Esophagus muscularis mucosa (tissue), 4 donors: ENCODE results near the gene LRR1. TPM values are rescaled to one million over a fixed set of nuclear protein-coding genes. Genes with fewer than 3 reads are reported as not detected.
"Not testable (repeated sequence)": the region's sequence is repeated elsewhere in the genome, so short reads cannot be mapped to it uniquely, and the experiment has no call there.

ENCODE experiments used
- DNase-seq: peaks from one replicate; pipeline ENCODE4 v3.0.0-alpha.2; 2017; ENCODE audit errors: extremely low spot score
- H3K27ac ChIP-seq, 4 donors: fragments of 200-600 bp; sonication (generic); replicated peaks in 1 of 4; 1 replicate in 3 of 4; 2 replicates in 1 of 4; pipeline ENCODE4 v1.5.1; 2016 to 2019; ENCODE audit warnings: mild to moderate bottlenecking in 1 of 4
- H3K27me3 ChIP-seq, 4 donors: fragments of 200-600 bp; sonication (generic); one replicate each; pipeline versions ENCODE4 v1.5.1 to v1.6.0; 2016 to 2019
- H3K36me3 ChIP-seq, 4 donors: fragments of 200-600 bp; sonication (generic); one replicate each; pipeline ENCODE4 v1.5.1; 2016 to 2019
- H3K4me1 ChIP-seq, 4 donors: fragments of 200-600 bp; sonication (generic); one replicate each; pipeline ENCODE4 v1.5.1; 2016 to 2019
- H3K4me3 ChIP-seq, 4 donors: fragments of 200-600 bp; sonication (generic); 1 replicate in 2 of 4; 2 replicates in 2 of 4; pipeline ENCODE4 v1.5.1; 2016 to 2019; ENCODE audit warnings: mild to moderate bottlenecking in 4 of 4, moderate library complexity in 1 of 4
- H3K9me3 ChIP-seq, 4 donors: fragments of 200-600 bp; sonication (generic); 1 replicate in 3 of 4; 2 replicates in 1 of 4; pipeline ENCODE4 v1.5.1; 2016 to 2019
- EP300 ChIP-seq: sonication (generic); formaldehyde crosslinking; IDR thresholded peaks from one replicate; pipeline ENCODE4 v1.6.1; 2017; ENCODE audit warnings: antibody characterized with exemption
- POLR2A ChIP-seq: fragments of 450-650 bp; IDR thresholded peaks from one replicate; pipeline ENCODE4 v1.6.1; 2017; ENCODE audit warnings: antibody characterized with exemption, moderate library complexity, mild to moderate bottlenecking, low read depth
- POLR2AphosphoS5 ChIP-seq, 2 donors: sonication (generic); formaldehyde crosslinking; IDR thresholded peaks; one replicate each; pipeline ENCODE4 v1.6.1; 2017; ENCODE audit warnings: antibody characterized with exemption in 2 of 2
- WGBS: methylation state at CpG from one replicate; pipeline ENCODE4 v1.1.5; 2018; 5-methylcytosine and 5-hydroxymethylcytosine counted together
- intact Hi-C: fragments of 100-400 bp; cut with DNase I; formaldehyde crosslinking; loops from one replicate; pipeline ENCODE4 v1.15.1; 2023
- small RNA-seq, 3 donors: library from RNA; depleted of rRNA; stranded (forward); fragments of <200 nt; gene quantifications; one replicate each; pipeline ENCODE3, GENCODE V24; 2016
- total RNA-seq, 4 donors: library from RNA; depleted of rRNA; stranded (reverse); fragments of >200 nt; gene quantifications; one replicate each; pipeline versions ENCODE4 v1.1.0 to v1.2.1, GENCODE V29; 2016
- TF ChIP-seq, protein P1 (sequence below), 3 experiments: fragments of 200-600 bp in 2 of 3; fragments of 450-650 bp in 1 of 3; sonication (generic) in 2 of 3; IDR thresholded peaks; one replicate each; pipeline ENCODE4 v1.5.1; 2017 to 2019; ENCODE audit warnings: antibody characterized with exemption in 3 of 3, mild to moderate bottlenecking in 2 of 3, moderate library complexity in 1 of 3

Gene LRR1
- total RNA-seq, 4 donors from 2014 or later: 8.6 to 17.8 (median 10.3) TPM

DNA sequence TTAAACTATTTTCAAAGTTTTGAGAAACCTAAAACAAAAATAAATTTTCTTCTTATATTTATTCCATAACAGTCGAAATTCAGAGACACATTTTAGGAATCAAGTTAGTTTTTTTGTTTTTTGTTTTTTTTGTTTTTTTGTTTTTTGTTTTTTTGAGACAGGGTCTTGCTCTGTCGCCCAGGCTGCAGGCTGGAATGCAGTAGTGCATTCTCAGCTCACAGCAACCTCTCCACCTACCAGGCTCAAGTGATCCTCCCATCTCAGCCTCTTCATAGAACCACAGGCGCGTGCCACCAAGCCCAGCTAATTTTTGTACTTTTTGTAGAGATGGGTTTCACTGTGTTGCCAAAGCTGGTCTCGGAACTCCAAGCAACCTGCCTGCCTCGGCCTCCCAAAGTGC, 54.8 kb downstream of the LRR1 start:
- Histone ChIP-seq H3K4me1 (no peaks in the 10 kb centered on the region), H3K9me3 (no peaks in the 10 kb centered on the region), H3K4me3 (no peak overlapping the region), H3K27ac (no peak overlapping the region), H3K27me3 (no peaks in the 10 kb centered on the region), H3K36me3 (peaks cover 0 to 4% (median 0%) of the 10 kb centered on the region in 4 donors)
- TF ChIP-seq POLR2A (no peak), EP300 (no peak), POLR2AphosphoS5 (IDR thresholded peaks at IDR 0.05) (no peak)
- TF ChIP-seq, protein P1, sequence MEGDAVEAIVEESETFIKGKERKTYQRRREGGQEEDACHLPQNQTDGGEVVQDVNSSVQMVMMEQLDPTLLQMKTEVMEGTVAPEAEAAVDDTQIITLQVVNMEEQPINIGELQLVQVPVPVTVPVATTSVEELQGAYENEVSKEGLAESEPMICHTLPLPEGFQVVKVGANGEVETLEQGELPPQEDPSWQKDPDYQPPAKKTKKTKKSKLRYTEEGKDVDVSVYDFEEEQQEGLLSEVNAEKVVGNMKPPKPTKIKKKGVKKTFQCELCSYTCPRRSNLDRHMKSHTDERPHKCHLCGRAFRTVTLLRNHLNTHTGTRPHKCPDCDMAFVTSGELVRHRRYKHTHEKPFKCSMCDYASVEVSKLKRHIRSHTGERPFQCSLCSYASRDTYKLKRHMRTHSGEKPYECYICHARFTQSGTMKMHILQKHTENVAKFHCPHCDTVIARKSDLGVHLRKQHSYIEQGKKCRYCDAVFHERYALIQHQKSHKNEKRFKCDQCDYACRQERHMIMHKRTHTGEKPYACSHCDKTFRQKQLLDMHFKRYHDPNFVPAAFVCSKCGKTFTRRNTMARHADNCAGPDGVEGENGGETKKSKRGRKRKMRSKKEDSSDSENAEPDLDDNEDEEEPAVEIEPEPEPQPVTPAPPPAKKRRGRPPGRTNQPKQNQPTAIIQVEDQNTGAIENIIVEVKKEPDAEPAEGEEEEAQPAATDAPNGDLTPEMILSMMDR (IDR thresholded peaks at IDR 0.05): no peak
- DNase-seq: no peak
- 94% methylated on average over 6 of the region's 6 CpGs for WGBS
- intact Hi-C loops: no loop called here

DNA sequence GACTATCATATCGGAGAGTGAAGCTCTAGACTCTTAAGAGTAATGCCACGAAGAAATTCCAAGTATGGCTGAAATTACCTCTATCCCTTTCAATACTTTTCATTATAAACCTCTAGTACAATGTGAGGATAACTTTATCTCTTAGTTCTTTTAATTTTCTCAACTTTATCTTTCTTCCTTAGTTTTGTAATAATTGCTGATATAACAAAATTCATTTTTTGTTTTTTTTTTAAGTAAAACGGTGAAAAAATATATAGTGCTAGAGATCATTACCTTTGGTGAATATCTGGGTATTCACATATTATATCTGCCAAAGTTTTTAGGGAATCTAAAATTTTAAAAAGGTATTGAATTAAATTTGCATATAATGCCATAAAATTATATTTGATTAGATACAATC, 55.8 kb downstream of the LRR1 start:
- H3K27me3 ChIP-seq: no peaks in the 10 kb centered on the region
- peaks cover 0 to 4% (median 0%) of the 10 kb centered on the region in 4 donors for H3K36me3 ChIP-seq
- no peak overlapping the region for H3K4me3 ChIP-seq
- TF ChIP-seq POLR2AphosphoS5 (IDR thresholded peaks at IDR 0.05) (no peak), POLR2A (no peak), EP300 (no peak)
- TF ChIP-seq, protein P1 (IDR thresholded peaks at IDR 0.05): no peak
- 97% methylated on average over 3 of the region's 3 CpGs for WGBS
- H3K9me3 ChIP-seq: no peaks in the 10 kb centered on the region
- no peaks in the 10 kb centered on the region for H3K4me1 ChIP-seq
- H3K27ac ChIP-seq: no peak overlapping the region
- DNase-seq: no peak
- intact Hi-C loops: no loop called here

DNA sequence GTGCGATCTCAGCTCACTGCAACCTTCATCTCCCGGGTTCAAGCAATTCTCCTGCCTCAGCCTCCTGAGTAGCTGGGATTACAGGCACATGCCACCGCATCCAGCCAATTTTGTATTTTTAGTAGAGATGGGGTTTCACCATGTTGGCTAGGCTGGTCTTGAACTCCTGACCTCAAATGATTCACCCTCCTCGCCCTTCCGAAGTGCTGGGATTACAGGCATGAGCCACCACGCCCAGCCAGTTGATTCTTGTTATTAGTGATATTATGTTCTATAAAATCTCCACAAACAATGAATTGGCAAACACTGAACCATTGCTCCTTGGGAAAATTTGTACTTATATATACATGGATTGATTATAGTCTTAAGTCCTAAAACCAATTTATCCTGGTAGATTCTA, 58.8 kb downstream of the LRR1 start:
- intact Hi-C loops, H3K27me3 ChIP-seq, H3K9me3 ChIP-seq, DNase-seq, H3K4me1 ChIP-seq, H3K27ac ChIP-seq, H3K4me3 ChIP-seq, H3K36me3 ChIP-seq: not testable (repeated sequence)
- WGBS: 89% methylated on average over 6 of the region's 6 CpGs

DNA sequence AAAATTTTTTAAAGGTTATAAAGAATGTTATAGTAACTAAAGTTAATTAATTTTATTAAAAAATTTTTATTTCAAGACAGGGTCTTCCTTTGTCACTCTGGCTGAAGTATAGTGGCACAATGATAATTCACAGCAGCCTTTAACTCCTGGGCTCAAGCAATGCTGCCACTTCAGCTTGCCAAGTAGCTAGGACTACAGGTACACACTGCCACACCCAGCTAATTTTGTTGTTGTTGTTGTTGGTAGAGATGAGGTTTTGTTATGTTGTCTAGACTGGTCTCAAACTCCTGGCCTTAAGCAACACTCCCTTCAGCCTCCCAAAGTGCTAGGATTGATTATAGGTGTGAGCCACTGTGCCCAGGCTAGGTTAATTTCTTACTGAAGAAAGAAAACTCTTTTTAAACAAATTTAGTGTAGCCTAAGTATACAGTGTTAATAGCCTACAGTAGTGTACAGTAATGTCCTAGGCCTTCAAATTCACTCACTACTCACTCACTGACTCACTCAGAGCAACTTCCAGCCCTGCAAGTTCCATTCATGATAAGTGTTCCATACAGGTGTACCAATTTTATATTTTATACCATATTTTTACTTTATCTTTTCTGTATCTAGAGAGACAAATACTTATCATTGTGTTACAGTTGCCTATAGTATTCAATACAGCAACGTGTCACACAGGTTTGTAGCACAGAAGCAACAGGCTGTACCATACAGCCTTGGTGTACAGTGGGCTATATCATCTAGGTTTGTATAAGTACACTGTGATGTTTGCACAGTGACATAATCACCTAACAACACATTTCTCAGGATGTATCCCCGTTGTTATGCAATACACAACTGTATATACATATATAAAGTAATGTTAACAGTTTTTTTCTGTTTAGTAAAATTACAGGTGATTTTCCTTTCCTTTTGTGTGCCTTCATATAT, 61.1 kb downstream of the LRR1 start:
- no peak for DNase-seq
- 95% methylated on average over 2 of the region's 2 CpGs for WGBS
- no peaks in the 10 kb centered on the region for H3K27me3 ChIP-seq
- H3K4me1 ChIP-seq: no peaks in the 10 kb centered on the region
- intact Hi-C loops: no loop called here
- no peaks in the 10 kb centered on the region for H3K36me3 ChIP-seq
- TF ChIP-seq, protein P1 (IDR thresholded peaks at IDR 0.05): no peak
- no peak for TF ChIP-seq EP300
- TF ChIP-seq POLR2AphosphoS5 (IDR thresholded peaks at IDR 0.05): no peak
- TF ChIP-seq POLR2A: no peak
- H3K4me3 ChIP-seq: no peak overlapping the region
- no peaks in the 10 kb centered on the region for H3K9me3 ChIP-seq
- H3K27ac ChIP-seq: no peak overlapping the region

Small RNAs within 50 kb of the gene (small RNA-seq; reads per million reads assigned to genes)
- gene AL139099.3 (0 reads per million in 3 donors), gene AL139099.4 (0 reads per million in 3 donors), gene RF00019 (0 reads per million in 3 donors), gene RNA5SP384 (0 reads per million in 3 donors)

Other genes with a start within 250 kb of the LRR1 start
- gene RPS29, start 12.6 kb upstream of the LRR1 start, total RNA-seq: 1,000 to 10,000 TPM in 3 of 4 donors, 100 to 1,000 TPM in 1; 795 to 7,884 (median 5,092) TPM
- gene RPL36AL, start 21.7 kb downstream of the LRR1 start, total RNA-seq: 100 to 1,000 TPM; 200 to 323 (median 277) TPM
- 10 to 100 TPM; 20.3 to 29.5 (median 24.1) TPM for gene MGAT2, start 21.9 kb downstream of the LRR1 start, total RNA-seq
- gene DNAAF2, start 36.3 kb downstream of the LRR1 start, total RNA-seq: 1 to 10 TPM; 6.5 to 8.8 (median 7.6) TPM
- gene POLE2, start 89.3 kb downstream of the LRR1 start, total RNA-seq: under 1 TPM in 3 of 4 donors, not detected in 1; 0.39 to 0.83 (median 0.46) TPM
- 1 to 10 TPM; 7.6 to 8.3 (median 8.0) TPM for gene KLHDC1, start 94.2 kb downstream of the LRR1 start, total RNA-seq
- 100 to 1,000 TPM in 1 of 4 donors, 10 to 100 TPM in 3; 72.2 to 102 (median 85.8) TPM for gene KLHDC2, start 169.2 kb downstream of the LRR1 start, total RNA-seq